OCI-LY7 (cell line): ENCODE data around the gene TPST2. TPM values are rescaled to one million over a fixed set of nuclear protein-coding genes. Genes with fewer than 3 reads are reported as not detected.
A peak's percentile ranks its signal among the peaks of the same experiment; 100 is the strongest.

Experiments used
- BruUV-seq: library from RNA; stranded (reverse); fragments of 400-500 nt; replicated peaks from 2 replicates; lab custom pipeline; 2021; lab: Mats Ljungman, UMichigan
- CTCF ChIA-PET: fragments of 300-600 bp; sonication (Branson Sonifier 250); formaldehyde crosslinking; loops from one replicate; lab custom pipeline; 2022; ENCODE audit warnings: antibody characterized with exemption; ENCODE audit not compliant: unreplicated experiment; lab: Charles Lee
- POLR2A ChIA-PET: fragments of 300-600 bp; sonication (Branson Sonifier 250); formaldehyde crosslinking; loops from one replicate; lab custom pipeline; 2022; ENCODE audit warnings: antibody characterized with exemption; lab: Charles Lee
- DNase-seq: peaks from one replicate; pipeline ENCODE4 v3.0.0-alpha.2; 2015; ENCODE audit warnings: low spot score
- H2AFZ ChIP-seq: fragments of 200-600 bp; sonication (generic), shearing (Covaris generic); 2 replicates; pipeline ENCODE4 v1.6.1; 2014; ENCODE audit warnings: mild to moderate bottlenecking, antibody characterized with exemption, low read length, moderate library complexity
- H3K27ac ChIP-seq: fragments of 200-600 bp; sonication (generic); 2 replicates; pipeline ENCODE4 v1.5.1; 2014; ENCODE audit warnings: mixed run types, low read depth, mild to moderate bottlenecking, moderate library complexity, low read length, inconsistent platforms; ENCODE audit not compliant: poor library complexity, severe bottlenecking
- H3K36me3 ChIP-seq: fragments of 200-600 bp; sonication (generic); 2 replicates; pipeline ENCODE4 v1.6.1; 2014; ENCODE audit warnings: mild to moderate bottlenecking, antibody characterized with exemption, low read length, moderate library complexity, mixed read lengths; ENCODE audit not compliant: insufficient read depth
- H3K4me1 ChIP-seq: fragments of 200-600 bp; sonication (generic); 2 replicates; pipeline ENCODE4 v1.5.1; 2014; ENCODE audit warnings: mild to moderate bottlenecking, low read length; ENCODE audit not compliant: insufficient read depth, poor library complexity, severe bottlenecking
- H3K4me2 ChIP-seq: fragments of 200-600 bp; sonication (generic); 2 replicates; pipeline ENCODE4 v1.6.1; 2014; ENCODE audit warnings: mild to moderate bottlenecking, low read length
- H3K4me3 ChIP-seq: fragments of 200-600 bp; sonication (generic); 2 replicates; pipeline ENCODE4 v1.5.1; 2014; ENCODE audit warnings: mild to moderate bottlenecking, low read depth, low read length; ENCODE audit not compliant: poor library complexity, severe bottlenecking
- H3K79me2 ChIP-seq: fragments of 200-600 bp; sonication (generic); 2 replicates; pipeline ENCODE4 v1.6.1; 2016; ENCODE audit warnings: low read depth, mild to moderate bottlenecking, low read length, moderate library complexity, mixed read lengths; ENCODE audit not compliant: insufficient read depth
- H3K9me2 ChIP-seq: fragments of 200-600 bp; sonication (generic); 2 replicates; pipeline ENCODE4 v1.6.1; 2016; ENCODE audit warnings: mild to moderate bottlenecking, low read length, mixed read lengths; ENCODE audit not compliant: insufficient read depth
- H3K9me3 ChIP-seq: fragments of 200-600 bp; sonication (generic); 2 replicates; pipeline ENCODE4 v1.6.1; 2014; ENCODE audit warnings: mild to moderate bottlenecking, mixed run types, low read length, mixed read lengths
- H4K20me1 ChIP-seq: fragments of 200-600 bp; sonication (generic); 2 replicates; pipeline ENCODE4 v1.6.1; 2014; ENCODE audit warnings: mild to moderate bottlenecking, antibody characterized with exemption, low read length, moderate library complexity, mixed read lengths; ENCODE audit not compliant: insufficient read depth
- EZH2phosphoT487 ChIP-seq: fragments of 200-600 bp; sonication (generic); IDR thresholded peaks from 2 replicates; pipeline ENCODE4 v1.6.1; 2018; ENCODE audit warnings: low read depth, borderline replicate concordance, mild to moderate bottlenecking, mixed run types, antibody characterized with exemption, low read length, moderate library complexity, mixed read lengths
- intact Hi-C: fragments of 100-400 bp; cut with micrococcal nuclease; formaldehyde crosslinking; loops from one replicate; pipeline ENCODE4 v1.10.0; 2022; ENCODE audit not compliant: unreplicated experiment
- total RNA-seq, 2 experiments: library from RNA; depleted of rRNA in 1 of 2; stranded (reverse); fragments of >200 nt in 1 of 2; shearing (Covaris generic) in 1 of 2; gene quantifications; 2 replicates each; pipeline ENCODE4 v1.2.3, GENCODE V29; 2014 to 2022
- TF ChIP-seq, protein P1 (sequence below): fragments of 200-600 bp; sonication (generic); conservative IDR thresholded peaks from 2 replicates; pipeline ENCODE4 v1.5.1; 2014; ENCODE audit warnings: mild to moderate bottlenecking, antibody characterized with exemption, low read length, moderate library complexity, mixed read lengths

The TPST2 gene
- total RNA-seq, 2 experiments from 2014 or later, result 12.5 to 19.1 TPM

DNA sequence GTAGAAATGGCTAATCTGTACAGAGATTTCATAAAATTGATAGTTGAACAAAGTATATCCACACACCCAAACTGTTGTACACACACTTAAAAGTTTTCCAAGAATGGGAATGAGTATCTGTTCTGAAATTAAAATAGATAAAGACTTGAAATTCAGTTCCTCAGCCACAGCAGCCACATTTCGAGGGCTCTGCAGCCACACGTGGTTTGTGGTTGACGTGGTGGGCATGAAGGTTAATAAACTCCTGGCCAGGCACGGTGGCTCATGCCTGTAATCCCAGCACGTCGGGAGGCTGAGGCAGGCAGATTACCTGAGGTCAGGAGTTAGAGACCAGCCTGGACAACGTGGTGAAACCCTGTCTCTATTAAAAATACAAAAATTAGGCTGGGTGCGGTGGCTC lies 24.0 kb downstream of the TPST2 start:
- Histone ChIP-seq H3K9me3 (no peaks in the 10 kb centered on the region), H3K4me2 (peak overlapping the region; percentile 37), H3K4me3 (no peak overlapping the region), H3K4me1 (peaks cover 25% of the 10 kb centered on the region), H3K36me3 (no peaks in the 10 kb centered on the region), H3K79me2 (peaks cover 9% of the 10 kb centered on the region; the same call in 1 of the 2 replicates), H2AFZ (no peak overlapping the region), H3K27ac (no peak overlapping the region), H3K9me2 (no peaks in the 10 kb centered on the region), H4K20me1 (no peaks in the 10 kb centered on the region)
- no TSS peak for BruUV-seq
- ChIA-PET CTCF (no interaction called here), POLR2A (no interaction called here)
- TF ChIP-seq, protein P1, sequence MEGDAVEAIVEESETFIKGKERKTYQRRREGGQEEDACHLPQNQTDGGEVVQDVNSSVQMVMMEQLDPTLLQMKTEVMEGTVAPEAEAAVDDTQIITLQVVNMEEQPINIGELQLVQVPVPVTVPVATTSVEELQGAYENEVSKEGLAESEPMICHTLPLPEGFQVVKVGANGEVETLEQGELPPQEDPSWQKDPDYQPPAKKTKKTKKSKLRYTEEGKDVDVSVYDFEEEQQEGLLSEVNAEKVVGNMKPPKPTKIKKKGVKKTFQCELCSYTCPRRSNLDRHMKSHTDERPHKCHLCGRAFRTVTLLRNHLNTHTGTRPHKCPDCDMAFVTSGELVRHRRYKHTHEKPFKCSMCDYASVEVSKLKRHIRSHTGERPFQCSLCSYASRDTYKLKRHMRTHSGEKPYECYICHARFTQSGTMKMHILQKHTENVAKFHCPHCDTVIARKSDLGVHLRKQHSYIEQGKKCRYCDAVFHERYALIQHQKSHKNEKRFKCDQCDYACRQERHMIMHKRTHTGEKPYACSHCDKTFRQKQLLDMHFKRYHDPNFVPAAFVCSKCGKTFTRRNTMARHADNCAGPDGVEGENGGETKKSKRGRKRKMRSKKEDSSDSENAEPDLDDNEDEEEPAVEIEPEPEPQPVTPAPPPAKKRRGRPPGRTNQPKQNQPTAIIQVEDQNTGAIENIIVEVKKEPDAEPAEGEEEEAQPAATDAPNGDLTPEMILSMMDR, result no peak
- no peak for TF ChIP-seq EZH2phosphoT487
- intact Hi-C loops, result no loop called here
- no peak for DNase-seq

DNA sequence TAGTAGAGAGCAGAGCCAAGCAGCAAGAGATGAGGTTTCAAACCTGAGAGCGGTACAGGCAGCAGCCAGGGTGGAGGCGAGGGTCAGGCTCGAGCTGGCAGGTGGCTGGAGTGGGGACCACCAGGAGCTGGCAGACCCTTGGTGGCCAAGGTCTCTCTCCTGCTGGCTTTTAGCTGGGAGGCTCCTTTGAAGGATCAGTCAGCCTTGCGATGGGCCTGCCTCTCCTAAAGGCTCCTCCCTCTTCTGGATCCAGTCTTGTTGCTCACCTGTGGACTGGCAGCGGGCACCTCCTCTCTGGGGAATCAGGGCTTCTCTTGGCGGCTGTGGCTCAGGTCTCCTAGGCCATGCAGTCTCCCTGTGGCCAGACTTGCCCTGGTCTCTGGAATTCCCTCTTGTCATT lies 24.8 kb downstream of the TPST2 start:
- Histone ChIP-seq H3K9me2 (no peaks in the 10 kb centered on the region), H3K4me2 (no peak overlapping the region), H3K27ac (no peak overlapping the region), H3K4me1 (peaks cover 25% of the 10 kb centered on the region), H3K9me3 (no peaks in the 10 kb centered on the region), H2AFZ (no peak overlapping the region), H3K36me3 (no peaks in the 10 kb centered on the region), H3K4me3 (no peak overlapping the region), H4K20me1 (no peaks in the 10 kb centered on the region), H3K79me2 (peaks cover 9% of the 10 kb centered on the region; the same call in 1 of the 2 replicates)
- CTCF ChIA-PET, result no interaction called here
- intact Hi-C loops, result no loop called here
- BruUV-seq, result no TSS peak
- POLR2A ChIA-PET, result no interaction called here
- no peak for TF ChIP-seq EZH2phosphoT487
- TF ChIP-seq, protein P1, result no peak
- DNase-seq, result no peak

DNA sequence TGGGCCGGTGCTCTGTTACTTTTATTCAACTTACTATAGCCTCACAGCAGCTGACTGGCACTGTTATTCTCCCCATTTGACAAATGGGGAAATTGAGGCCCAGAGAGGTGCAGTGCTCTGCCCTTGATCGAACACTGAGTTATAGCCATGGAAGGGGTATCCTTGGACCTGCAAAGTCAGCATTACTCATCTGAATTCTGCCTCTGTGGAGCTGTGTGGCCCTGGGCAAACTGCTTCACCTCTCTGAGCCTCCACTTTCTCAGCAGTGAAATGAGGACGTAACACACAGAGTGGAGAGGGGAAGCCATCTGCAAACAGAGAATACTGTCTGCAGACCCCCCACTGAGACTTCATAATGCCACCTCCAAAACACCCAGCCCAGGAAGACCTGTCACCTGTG lies 25.3 kb downstream of the TPST2 start:
- Histone ChIP-seq H4K20me1 (no peaks in the 10 kb centered on the region), H3K36me3 (no peaks in the 10 kb centered on the region), H3K4me3 (no peak overlapping the region), H2AFZ (no peak overlapping the region), H3K9me2 (no peaks in the 10 kb centered on the region), H3K79me2 (peaks cover 9% of the 10 kb centered on the region; the same call in 1 of the 2 replicates), H3K27ac (no peak overlapping the region), H3K4me2 (no peak overlapping the region), H3K9me3 (no peaks in the 10 kb centered on the region), H3K4me1 (peaks cover 25% of the 10 kb centered on the region)
- intact Hi-C loops, result no loop called here
- ChIA-PET CTCF (no interaction called here), POLR2A (interaction anchor here (1.5 kb wide), 1 partner anchor 12 kb away, joined by 5 read pairs; no protein-coding TSS in a partner anchor)
- DNase-seq, result no peak
- TF ChIP-seq, protein P1, result no peak
- no peak for TF ChIP-seq EZH2phosphoT487
- BruUV-seq, result no TSS peak
